Spinal cord (tissue), 10 donors: ENCODE measurements around the gene ARHGAP26. TPM values are rescaled to one million over a fixed set of nuclear protein-coding genes. Genes with fewer than 3 reads are reported as not detected.

ENCODE experiments used
- DNase-seq, 6 donors: peaks; one replicate each; pipeline versions ENCODE4 v3.0.0 to v3.0.0-alpha.2; 2013 to 2015; ENCODE audit warnings: low spot score in 6 of 6, low read depth in 4 of 6
- H3K27ac ChIP-seq: one replicate; pipeline ENCODE4 v1.5.1; 2013; ENCODE audit warnings: low read depth, low read length, control low read depth
- H3K27me3 ChIP-seq: one replicate; pipeline ENCODE4 v1.6.1; 2013; ENCODE audit warnings: low read length; ENCODE audit not compliant: control insufficient read depth, insufficient read depth
- H3K36me3 ChIP-seq: one replicate; pipeline ENCODE4 v1.6.1; 2013; ENCODE audit warnings: low read length; ENCODE audit not compliant: control insufficient read depth, insufficient read depth
- H3K4me1 ChIP-seq: one replicate; pipeline ENCODE4 v1.6.1; 2013; ENCODE audit warnings: low read length; ENCODE audit not compliant: control insufficient read depth, insufficient read depth
- H3K4me3 ChIP-seq: one replicate; pipeline ENCODE4 v1.5.1; 2013; ENCODE audit warnings: low read depth, low read length, control low read depth
- H3K9me3 ChIP-seq: one replicate; pipeline ENCODE4 v1.6.1; 2013; ENCODE audit warnings: low read length; ENCODE audit not compliant: control insufficient read depth, insufficient read depth
- WGBS: methylation state at CpG from one replicate; pipeline ENCODE4 v1.1.5; 2013; ENCODE audit warnings: missing lambda C conversion rate; ENCODE audit not compliant: insufficient coverage; 5-methylcytosine and 5-hydroxymethylcytosine counted together
- polyA plus RNA-seq, 2 donors: library from polyadenylated mRNA; unstranded; fragments of 120-200 nt; gene quantifications; one replicate each; pipeline ENCODE4 v1.2.1, GENCODE V29; 2013; ENCODE audit not compliant: insufficient read length in 2 of 2
- total RNA-seq, 2 donors: library from RNA; depleted of rRNA in 1 of 2; stranded (reverse); fragments of 120-200 nt in 1 of 2; fragments of >200 nt in 1 of 2; gene quantifications; one replicate each; pipeline versions ENCODE4 v1.2.3 to v1.2.4, GENCODE V29; 2013 to 2014
- donor health status: healthy.

The ARHGAP26 gene
- total and polyA plus RNA-seq, 4 donors: 21.9 to 39.7 (median 22.4) TPM

DNA sequence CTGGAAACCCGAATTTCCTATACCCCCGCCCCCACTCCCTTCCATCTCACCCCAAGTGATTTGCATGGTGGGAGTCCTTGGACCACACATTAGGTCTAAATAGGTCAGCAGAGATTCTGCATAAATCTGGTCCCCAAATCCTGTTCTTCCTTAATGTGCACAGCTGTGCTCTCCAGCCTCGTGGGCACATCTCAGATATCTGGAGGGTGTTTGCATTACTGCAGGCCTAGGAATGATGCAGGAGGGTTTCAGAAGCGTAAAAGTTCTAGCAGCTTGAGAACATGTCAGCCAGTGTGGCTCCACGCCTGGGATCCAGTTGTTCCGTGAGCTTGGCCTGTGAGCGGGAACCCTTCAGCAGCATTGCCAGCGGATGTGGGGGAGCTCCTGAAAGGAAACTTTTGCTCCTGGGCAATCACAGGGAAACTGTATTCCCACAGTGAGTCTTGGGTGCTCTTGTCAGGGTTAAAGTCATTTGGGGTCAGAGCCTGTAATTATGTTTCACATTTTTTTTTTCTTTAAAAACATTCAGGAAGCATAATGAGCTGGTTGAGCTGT lies 12.9 kb downstream of the ARHGAP26 start:
- 71% methylated on average over 8 of the region's 8 CpGs for WGBS
- Histone ChIP-seq H3K27ac (peak overlapping the region; percentile 49), H3K4me3 (no peak overlapping the region), H3K27me3 (no peaks in the 10 kb centered on the region), H3K9me3 (no peaks in the 10 kb centered on the region), H3K36me3 (no peaks in the 10 kb centered on the region), H3K4me1 (peaks cover 22% of the 10 kb centered on the region)
- DNase-seq: no peak

DNA sequence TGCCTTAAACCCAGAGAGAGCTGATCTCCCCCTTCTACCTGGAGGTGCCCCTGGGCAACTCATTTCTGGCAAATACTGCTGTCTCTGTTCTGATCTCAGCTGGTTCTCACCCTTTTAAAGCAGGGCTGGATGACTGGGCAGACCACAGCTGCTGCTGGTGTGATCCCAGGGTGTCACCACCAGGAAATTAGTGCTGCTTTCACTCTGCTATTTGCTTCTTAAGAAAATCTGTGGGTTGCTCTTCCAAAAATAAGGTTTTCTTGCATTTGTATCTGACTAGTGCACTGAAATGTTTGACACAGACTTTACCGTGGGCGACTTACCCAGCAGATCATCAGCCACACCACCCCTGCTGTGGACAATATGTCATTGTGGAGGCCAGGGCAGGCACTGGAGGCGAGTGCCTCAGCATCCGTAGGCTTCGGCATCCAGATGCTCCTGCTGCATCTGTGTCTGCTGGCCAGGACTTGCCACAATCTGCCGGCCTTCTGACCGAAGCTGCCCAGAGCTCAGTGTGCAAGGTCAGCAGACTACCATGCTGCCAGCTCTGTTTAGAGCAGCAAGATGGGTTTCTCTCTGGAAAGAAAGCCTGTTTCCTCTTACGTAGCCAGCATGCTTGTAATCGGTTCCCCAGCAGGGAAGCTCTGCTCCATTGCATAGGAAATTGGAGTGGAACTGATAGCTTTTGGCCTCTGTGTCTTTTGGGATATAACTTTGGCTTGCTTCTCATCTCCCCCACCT lies 13.6 kb downstream of the ARHGAP26 start:
- H3K27me3 ChIP-seq: no peaks in the 10 kb centered on the region
- no peak overlapping the region for H3K4me3 ChIP-seq
- 16% methylated on average over 7 of the region's 9 CpGs for WGBS
- peaks cover 22% of the 10 kb centered on the region for H3K4me1 ChIP-seq
- H3K9me3 ChIP-seq: no peaks in the 10 kb centered on the region
- peak overlapping the region; percentile 49 for H3K27ac ChIP-seq
- H3K36me3 ChIP-seq: no peaks in the 10 kb centered on the region
- DNase-seq: peak in 3 of 6 donors; percentile 23 to 86 (median 41)

DNA sequence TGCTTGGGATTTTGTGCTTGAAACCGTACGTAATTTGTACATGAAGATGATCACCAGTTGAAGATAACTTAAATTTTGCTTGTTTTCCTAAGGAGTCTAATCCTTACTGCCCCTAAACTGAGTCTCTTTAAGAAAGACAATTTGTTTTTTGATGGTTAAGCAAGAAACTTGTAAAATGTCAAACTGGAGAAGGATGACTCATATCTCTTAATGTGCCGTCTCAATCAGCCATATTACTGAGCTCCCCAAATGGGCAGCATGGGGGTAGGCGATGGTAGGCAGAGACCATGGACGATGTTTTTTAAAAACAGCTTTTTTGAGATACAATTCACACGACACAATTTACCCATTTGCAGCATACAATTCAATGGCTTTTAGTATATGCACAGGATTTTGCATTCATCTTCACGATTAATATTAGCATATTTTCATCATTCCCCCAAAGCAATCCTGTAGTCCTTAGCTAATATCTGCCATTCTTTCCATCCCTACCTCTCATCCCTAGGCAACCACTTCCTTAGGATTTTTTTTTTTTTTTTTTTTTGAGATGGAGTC lies 14.3 kb downstream of the ARHGAP26 start:
- Histone ChIP-seq H3K9me3 (no peaks in the 10 kb centered on the region), H3K4me1 (peaks cover 19% of the 10 kb centered on the region), H3K36me3 (no peaks in the 10 kb centered on the region), H3K27ac (no peak overlapping the region), H3K27me3 (no peaks in the 10 kb centered on the region), H3K4me3 (no peak overlapping the region)
- 100% methylated on average over 4 of the region's 7 CpGs for WGBS
- DNase-seq: no peak

DNA sequence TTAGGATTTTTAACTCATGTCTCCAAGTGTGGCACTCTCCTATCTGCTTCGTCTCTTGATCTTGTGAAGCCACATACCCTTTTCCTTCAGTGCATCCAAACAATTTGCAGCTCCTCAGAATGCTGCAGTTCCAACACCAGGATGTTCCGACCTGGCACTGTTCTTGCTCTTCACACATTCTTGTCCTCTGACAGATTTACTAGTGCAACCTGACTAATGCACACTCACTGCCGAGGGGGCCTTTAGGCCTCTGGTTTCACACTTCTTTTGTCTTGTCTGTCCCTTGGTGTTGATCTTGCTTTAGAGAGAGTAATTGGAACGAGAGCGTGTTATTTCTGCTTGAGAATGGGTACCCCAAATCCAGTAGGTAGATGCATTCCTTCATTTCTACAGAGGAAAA lies 15.0 kb downstream of the ARHGAP26 start:
- H3K27me3 ChIP-seq: no peaks in the 10 kb centered on the region
- H3K36me3 ChIP-seq: no peaks in the 10 kb centered on the region
- no peak overlapping the region for H3K27ac ChIP-seq
- DNase-seq: no peak
- peaks cover 19% of the 10 kb centered on the region for H3K4me1 ChIP-seq
- whole genome bisulfite sequencing: 81% methylated on average over 2 of the region's 5 CpGs
- H3K9me3 ChIP-seq: no peaks in the 10 kb centered on the region
- no peak overlapping the region for H3K4me3 ChIP-seq

DNA sequence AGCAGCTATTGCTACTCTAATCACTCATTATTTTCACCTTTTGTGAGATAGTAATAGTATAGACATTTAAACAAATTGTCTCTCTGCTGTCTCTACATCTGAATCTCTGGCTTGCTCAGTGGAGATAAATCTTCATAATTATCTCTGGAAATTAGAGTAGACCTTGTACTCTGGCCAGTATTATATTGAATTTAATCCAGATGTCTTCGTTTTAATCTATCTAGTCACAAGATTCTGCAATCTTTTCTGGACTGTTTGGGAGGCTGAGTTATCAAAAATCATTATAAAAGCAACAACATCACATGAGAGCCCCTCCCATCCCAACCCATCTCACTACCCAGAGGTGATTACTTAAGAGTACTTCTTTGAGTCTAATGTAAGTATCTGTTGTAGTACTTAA lies 19.0 kb downstream of the ARHGAP26 start:
- no peak for DNase-seq
- Histone ChIP-seq H3K36me3 (no peaks in the 10 kb centered on the region), H3K27me3 (no peaks in the 10 kb centered on the region), H3K4me3 (no peak overlapping the region), H3K4me1 (no peaks in the 10 kb centered on the region), H3K9me3 (no peaks in the 10 kb centered on the region), H3K27ac (no peak overlapping the region)
- WGBS: no CpG with 5 or more reads among the region's 1 CpG

DNA sequence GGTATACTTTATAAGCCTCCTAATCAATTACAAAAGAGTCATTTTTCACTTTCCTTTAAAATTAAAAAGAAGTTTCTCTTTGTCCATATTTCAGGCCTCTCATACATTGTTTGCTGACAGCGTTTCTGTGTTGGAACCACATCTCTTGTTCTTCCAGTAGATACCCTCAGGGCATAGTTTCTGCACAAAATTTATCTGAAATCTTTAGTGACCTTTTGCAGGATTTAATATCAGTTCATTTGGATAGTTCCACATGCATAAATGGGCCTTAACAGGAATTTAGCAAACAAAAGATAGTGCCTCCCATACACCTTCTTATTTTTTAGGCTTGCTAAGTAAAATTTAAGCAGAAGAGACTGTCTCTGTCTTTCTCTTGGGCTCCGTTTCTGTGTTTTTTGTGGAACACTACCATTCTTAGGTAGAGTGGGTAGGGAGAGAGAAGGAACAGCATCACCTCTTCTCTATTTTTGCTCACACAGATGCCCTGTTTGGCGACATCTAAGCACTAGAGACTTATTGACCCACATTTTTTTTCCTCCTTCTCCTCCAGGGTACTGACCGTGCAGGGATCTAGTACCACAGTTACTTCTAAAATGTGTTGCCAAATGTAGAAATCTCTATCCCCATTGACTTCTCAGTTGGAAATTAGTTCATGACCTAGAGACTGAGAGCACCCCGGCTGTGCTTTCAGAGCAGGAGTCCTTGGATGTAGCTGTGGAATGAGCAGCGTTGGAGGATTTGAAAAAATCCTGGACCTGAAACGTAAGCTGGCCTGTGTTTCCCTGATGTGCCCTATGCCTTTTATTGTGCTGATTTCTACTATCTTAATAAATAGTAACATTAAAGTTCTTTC lies 22.1 kb downstream of the ARHGAP26 start:
- Histone ChIP-seq H3K9me3 (no peaks in the 10 kb centered on the region), H3K27me3 (no peaks in the 10 kb centered on the region), H3K36me3 (no peaks in the 10 kb centered on the region), H3K27ac (no peak overlapping the region), H3K4me1 (no peaks in the 10 kb centered on the region), H3K4me3 (no peak overlapping the region)
- no peak for DNase-seq
- WGBS: 100% methylated on average over 1 of the region's 7 CpGs

DNA sequence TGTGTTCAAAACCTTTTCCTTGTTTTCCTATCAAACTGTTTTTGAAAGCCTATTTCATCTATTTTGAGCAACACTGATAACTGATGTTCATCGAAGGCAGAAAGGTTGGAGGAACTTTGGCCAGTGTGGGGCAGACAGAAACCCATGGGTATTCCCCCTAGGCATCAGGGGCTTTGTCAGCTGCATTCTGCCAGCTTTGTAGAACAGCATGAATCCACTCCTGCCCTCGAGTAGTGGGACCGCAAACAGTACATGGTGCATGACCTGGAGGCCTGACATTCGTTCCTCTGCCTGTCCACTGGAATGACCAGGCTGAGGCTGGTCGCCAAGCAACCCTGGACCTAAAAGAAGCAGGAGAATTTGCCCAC lies 22.7 kb downstream of the ARHGAP26 start:
- Histone ChIP-seq H3K36me3 (no peaks in the 10 kb centered on the region), H3K27me3 (no peaks in the 10 kb centered on the region), H3K27ac (no peak overlapping the region), H3K9me3 (no peaks in the 10 kb centered on the region), H3K4me1 (no peaks in the 10 kb centered on the region), H3K4me3 (no peak overlapping the region)
- DNase-seq: no peak
- WGBS: 52% methylated on average over 4 of the region's 5 CpGs

DNA sequence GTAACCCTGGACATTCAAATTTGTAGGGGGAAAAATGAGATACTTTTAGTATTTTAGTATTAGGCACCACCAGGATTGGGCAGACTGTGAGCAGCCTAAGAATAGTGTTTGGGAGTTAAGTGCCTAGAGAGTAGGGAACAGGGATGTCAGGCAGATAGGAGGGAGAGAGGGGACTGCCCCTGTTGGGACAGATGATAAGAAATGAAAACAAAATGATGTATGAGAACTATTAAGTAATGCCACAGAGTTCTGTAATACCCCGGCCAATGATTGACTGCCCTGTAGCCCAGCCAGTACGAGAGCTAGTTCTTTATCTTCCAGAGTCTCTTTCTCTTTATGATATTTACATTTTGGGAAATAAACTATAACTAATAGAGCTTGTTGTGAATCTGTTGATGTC lies 24.4 kb downstream of the ARHGAP26 start:
- H3K27me3 ChIP-seq: no peaks in the 10 kb centered on the region
- no peaks in the 10 kb centered on the region for H3K36me3 ChIP-seq
- DNase-seq: no peak
- no peaks in the 10 kb centered on the region for H3K4me1 ChIP-seq
- no CpG with 5 or more reads among the region's 2 CpGs for WGBS
- H3K27ac ChIP-seq: no peak overlapping the region
- H3K4me3 ChIP-seq: no peak overlapping the region
- no peaks in the 10 kb centered on the region for H3K9me3 ChIP-seq

DNA sequence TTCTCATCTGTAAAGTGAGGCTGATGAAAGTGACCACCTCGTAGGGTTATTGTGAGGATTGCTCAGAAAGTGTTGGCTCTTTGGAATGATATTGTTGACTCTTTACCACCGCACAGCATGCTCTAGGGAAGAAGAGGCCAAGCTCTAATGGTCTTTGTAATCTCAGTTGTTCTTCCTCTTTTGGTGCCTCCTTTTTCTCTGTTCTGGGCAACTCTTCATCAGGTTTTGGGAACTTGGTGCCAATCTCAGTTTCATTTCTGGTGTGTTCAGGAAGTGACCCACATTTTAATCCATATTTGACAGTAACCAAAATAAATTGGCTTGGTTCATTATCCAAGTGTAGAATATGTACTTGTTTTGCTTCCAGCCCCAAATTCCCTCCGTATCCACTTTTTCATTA lies 25.1 kb downstream of the ARHGAP26 start:
- no peak overlapping the region for H3K27ac ChIP-seq
- H3K27me3 ChIP-seq: no peaks in the 10 kb centered on the region
- H3K4me3 ChIP-seq: no peak overlapping the region
- no peak for DNase-seq
- no peaks in the 10 kb centered on the region for H3K9me3 ChIP-seq
- H3K4me1 ChIP-seq: no peaks in the 10 kb centered on the region
- 92% methylated on average over 2 of the region's 3 CpGs for WGBS
- H3K36me3 ChIP-seq: no peaks in the 10 kb centered on the region
